ENCODE data around the gene TTLL9.
"Not testable (repeated sequence)": the region's sequence is repeated elsewhere in the genome, so short reads cannot be mapped to it uniquely, and the experiment has no call there.

Gene TTLL9, protein sequence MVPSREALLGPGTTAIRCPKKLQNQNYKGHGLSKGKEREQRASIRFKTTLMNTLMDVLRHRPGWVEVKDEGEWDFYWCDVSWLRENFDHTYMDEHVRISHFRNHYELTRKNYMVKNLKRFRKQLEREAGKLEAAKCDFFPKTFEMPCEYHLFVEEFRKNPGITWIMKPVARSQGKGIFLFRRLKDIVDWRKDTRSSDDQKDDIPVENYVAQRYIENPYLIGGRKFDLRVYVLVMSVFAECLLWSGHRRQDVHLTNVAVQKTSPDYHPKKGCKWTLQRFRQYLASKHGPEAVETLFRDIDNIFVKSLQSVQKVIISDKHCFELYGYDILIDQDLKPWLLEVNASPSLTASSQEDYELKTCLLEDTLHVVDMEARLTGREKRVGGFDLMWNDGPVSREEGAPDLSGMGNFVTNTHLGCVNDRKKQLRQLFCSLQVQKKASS

DNA sequence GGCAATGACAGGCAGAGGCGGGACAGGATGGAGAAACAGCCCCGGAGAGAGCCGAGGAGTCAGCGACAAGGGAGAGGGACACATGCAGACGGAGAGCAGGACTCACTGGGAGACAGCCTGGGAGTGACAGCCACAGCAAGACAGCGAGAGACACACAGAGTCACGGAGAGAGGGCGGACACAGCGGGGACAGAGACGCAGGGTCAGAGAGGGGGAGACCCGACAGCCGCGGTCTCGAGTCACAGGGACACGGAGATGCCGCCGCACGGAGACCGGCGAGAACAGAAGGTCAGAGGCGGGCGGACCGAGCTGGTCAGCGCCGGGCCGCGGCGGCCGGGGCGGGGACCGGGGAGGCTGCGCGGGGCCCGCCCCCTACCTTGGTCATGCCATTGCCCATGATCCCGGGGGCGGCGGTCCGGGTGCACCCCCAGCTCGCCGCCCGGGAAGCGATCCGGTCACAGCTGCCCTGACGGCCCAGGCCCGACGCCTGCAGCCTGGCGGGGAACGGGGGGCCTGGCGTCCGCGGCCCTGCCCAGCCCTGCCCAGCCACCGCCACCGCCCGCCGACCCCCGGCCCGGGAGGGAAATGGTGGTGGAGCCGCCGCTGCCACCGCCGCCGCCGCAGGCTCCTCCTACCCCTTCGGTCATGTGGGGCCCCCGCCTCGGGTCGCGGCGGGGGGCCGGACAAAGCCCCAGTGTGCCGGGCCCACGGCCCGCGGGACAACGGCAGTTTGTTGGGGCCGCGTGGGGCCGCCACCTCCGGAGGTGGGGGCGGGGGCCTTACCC is at the start of gene TTLL9, which contains the start of gene DUSP15:
TSS of gene TTLL9 (plus strand) at position 693 of the 784 bp plus-strand sequence. CDS start 493 bp downstream, outside the sequence.
TSS of gene DUSP15 (minus strand) at position 586 of the 784 bp plus-strand sequence. CDS start at position 396, 190 bp downstream.
- peak; percentile 84 for DNase-seq

DNA sequence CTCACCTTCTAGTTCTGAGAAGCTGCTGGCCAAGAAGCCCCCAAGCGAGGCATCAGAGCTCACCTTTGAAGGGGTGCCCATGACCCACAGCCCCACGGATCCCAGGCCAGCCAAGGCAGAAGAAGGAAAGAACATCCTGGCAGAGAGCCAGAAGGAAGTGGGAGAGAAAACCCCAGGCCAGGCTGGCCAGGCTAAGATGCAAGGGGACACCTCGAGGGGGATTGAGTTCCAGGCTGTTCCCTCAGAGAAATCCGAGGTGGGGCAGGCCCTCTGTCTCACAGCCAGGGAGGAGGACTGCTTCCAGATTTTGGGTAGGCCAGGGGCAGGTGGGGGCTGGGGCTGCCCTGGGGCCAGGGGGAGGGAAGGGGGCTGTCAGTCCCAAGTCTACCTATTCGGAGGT is 49.0 kb upstream of the TTLL9 start:
- DNase-seq = no peak

DNA sequence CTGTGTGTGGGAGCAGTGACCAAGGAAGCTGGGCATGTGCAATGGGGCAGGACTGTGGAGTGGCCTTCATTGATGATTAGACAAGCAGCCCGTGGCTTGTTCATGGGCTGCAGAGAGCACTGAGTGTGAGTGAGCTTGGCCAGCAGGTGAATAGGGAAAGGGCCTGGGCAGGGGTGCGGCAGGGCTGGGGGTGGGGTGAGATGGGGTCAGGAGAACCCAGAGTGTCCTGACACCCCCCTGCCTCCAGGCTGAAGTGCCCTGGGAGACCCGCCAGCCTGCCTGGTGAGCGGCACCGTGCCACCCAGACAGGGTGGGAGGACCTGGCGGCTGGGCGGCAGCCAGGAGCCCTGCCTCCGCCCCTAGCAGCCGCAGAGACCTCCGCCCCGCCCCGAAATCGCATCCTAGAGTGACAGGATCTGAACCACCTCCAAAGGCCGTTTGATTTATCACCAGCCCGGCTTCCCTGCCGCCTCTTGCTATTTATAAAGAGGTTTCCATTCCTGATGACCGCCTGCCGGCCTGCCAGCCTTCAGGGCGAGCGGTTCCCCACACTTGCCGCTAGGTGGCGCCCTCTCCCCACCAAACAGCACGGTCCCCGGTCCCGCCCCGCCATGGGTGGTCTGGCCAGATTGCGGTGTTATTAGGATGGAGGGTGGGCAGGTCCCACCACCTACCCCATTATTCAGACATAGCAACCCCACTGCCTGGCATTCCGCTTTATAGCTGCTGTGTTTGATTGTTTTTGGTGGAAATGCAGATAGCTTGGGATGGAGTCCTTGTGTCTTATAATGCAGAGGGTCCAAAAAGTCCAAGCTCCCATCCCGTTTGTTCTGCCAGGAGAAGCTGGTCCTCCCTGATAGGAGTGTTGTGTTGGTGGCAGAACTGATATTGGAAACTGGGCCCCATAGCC is 47.8 kb upstream of the TTLL9 start:
- peak; percentile 75 for DNase-seq

DNA sequence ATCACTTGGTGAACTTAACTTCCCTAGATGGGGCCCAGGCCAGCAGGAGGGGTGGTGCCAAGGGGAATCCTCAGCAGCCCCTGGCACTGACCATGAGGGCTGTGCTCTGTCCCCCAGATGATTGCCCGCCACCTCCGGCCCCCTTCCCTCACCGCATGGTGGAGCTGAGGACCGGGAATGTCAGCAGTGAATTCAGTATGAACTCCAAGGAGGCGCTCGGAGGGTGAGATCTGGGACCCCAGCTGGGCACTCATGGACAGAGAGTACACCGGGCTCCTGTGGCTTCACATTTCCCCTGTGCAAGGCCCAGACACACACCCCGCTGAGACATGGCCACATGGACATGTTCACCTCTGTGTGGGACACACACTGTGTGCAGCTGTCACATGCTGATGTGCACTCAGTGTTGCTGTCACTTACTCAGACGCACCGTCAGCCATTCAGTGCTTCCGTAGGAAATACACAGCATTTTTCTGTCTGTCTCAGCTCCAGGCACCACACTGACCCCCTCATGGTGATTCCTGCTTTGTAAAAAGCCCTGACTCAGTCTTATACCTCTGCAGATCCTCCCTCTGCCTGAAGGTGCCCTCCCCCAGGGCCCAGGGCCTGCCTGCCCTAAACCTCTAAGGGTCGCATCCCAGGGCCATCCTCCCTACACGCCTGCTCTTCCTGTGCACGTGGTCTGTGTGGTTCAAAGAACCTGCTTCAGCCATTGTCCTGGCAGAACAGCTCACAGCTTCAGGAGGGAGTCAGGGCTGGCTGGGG is 46.9 kb upstream of the TTLL9 start:
- no peak for DNase-seq

DNA sequence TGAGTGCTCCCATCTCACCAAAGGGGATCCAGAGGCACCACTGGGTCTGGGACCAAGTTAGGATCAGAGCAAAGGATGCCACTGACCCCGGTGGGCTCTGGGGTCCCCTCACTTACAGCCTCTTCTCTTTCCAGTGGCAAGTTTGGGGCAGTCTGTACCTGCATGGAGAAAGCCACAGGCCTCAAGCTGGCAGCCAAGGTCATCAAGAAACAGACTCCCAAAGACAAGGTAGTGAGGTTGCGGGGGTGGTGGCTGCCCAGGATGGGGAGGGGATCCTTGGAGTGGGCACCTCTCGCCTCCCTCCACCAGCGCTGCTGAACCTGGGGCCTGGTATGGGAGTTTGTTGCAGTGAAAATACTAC is 46.3 kb upstream of the TTLL9 start:
- DNase-seq = no peak

DNA sequence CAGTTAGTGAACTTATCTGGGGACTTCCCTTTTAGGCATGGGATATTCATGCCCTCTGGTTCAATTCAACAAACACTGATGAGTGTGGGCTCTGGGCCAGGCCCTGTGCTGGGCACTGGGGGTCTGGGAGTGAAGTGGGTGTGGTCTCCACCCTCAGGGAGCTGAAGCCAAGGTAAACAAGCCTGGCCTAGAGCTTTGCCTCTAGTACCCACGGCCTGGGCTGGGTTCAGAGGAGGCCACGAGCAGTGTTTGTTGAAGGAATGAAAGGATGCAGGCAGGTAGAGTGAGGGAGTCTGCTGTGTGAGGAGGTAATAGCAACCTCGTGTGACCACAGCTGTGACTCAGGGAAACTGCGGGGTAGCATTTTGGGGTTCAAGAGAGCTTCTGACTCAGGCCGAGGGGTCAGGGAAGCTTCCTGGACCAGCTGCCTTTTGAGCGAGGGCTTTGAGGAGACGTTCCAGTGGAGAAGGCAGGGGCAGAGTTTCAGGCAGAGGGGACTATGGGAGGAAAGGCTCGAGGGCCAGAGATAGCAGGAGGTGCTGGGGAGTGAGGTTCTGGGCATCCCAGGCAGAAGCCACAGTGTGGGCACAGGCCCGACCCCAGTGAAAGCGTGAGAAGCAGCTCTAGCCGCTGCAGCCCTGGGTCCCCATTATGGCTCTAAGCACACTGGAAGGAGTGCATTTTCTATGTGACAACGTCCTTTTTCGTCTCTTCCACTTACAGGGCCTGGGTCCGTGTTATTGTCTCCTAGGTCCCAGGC is 45.7 kb upstream of the TTLL9 start:
- DNase-seq = no peak

DNA sequence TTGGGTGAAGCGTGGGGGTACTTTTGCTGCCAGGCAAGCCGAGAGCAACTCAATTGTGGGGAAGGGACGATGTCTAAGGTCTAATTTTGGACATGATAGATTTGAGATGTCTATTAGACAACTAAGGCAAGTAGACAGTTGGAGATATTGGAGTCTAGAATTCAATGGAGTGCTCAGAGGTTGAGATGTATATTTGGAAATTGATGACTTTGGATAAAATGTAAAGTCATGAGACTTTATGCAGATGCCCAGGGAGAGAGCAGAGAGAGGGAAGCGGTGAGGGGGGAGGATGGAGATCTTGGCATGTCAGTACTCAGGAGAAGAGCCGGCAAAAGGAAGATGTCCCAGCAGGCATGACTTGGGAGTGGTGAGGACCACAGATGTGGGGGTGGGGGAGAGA is 44.4 kb upstream of the TTLL9 start:
- no peak for DNase-seq

DNA sequence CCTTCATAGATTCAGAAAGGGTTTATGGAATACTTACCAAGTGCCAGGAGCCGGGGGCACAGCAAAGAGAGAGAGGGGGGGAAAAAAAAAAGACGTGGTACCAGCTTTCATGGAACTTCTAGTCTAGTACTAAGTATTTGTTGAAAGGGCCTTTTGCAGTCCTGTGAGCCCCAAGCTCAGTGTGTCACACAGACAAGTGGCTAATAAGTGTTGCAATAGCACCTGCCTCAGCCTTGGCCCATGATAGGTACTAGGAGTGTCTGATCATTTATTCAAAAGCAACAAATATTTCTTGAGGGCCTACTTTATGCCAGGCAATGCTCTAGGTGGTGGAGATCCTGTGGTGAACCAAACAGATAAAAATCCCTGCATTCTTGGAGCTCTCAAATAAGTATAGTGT is 43.4 kb upstream of the TTLL9 start:
- no peak for DNase-seq

DNA sequence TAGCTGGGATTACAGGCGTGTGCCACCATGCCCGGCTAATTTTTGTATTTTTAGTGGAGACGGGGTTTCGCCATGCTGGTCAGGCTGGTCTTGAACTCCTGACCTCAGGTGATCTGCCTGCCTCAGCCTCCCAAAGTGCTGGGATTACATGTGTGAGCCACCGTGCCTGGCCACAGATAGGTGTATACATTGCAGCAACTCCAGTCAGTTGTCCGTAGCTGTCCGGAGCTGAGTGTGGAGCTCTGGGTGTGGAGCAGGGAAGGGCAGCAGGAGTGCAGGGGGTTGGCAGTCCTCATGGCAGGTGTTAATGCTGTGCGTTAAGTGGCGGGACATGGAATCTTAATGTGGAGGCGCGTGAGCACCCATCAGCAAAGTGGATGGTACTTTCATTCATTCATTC is 42.4 kb upstream of the TTLL9 start:
- not testable (repeated sequence) for DNase-seq

DNA sequence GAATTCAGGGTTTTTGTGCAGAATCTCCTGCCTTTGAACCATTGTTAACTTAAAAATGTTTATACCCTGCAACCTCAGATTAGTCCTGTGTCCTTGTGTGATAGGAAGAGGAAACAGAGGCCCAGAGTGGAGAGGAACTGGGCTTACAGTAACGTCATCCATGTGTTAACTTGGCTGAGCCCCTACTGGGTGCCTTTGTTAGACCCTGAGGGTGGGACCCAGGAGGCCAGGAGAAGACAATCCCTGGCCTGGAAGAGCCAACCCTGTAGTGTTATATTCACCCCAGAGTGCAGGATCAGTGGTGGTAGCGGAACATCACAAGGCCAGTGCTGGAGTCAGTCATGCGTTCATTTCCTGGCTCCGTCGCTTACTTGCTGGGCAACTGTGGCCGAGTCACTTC is 40.7 kb upstream of the TTLL9 start:
- no peak for DNase-seq

DNA sequence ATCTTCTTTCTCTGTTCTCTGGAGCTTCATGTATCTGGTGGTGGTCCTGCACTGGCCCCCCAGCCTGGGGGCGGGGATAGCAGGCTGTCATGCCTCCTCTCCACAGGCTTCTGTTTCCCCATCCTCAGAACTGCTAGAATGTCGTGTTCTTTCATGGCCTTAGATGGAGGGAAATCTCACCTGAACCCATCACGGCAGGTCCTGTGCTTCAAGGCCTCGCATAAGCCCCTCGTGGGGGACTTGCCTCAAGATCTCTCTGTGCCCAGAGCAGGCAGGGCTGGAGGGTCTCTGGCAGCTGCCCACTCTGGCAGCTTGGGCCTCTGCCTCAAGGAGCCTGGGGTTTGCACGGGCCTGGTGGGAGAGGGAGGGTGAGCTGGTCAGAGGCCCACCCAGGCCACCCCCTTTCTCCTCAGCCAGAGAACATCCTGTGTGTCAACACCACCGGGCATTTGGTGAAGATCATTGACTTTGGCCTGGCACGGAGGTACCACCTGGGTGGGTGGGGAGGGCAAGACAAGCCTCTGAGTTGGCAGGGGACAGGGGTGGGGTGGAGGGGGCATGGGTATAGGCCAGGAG is 39.9 kb upstream of the TTLL9 start:
- DNase-seq = no peak

DNA sequence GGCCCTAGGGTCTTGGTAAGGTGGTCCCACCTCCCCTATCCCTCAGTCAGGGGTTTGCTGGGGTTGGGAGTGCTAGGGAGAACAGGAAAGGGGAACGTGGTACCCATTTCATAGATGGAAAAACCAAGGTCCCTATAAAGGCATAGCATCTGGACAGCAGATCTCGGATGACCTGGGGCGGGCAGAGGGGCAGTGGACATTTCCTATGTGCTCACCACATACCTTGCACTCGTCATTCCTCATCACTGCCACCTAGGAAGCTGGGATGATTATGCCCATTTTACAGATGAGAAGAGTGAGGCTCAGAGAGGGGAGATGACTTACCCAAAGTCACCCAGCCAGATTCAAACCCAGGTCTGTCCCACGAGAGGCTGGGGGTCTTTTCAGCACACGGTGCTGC is 39.2 kb upstream of the TTLL9 start:
- DNase-seq = no peak

DNA sequence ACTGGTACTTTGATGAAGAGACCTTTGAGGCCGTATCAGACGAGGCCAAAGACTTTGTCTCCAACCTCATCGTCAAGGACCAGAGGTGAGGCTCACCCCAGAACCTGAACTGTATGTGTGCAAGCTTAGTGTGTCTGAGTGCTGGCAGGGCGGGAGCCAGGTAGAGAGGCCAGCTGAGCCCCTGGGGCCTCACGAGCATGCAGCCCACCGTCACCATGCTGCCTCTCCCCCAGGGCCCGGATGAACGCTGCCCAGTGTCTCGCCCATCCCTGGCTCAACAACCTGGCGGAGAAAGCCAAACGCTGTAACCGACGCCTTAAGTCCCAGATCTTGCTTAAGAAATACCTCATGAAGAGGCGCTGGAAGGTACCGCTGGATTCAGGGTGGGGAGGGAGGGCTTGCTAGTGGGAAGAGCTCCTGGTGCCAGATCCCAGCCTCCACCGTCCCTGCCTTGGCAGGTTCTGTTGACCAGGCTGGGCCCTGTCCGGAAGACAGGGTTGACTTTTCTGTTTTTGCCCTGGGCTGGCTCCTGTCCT is 38.6 kb upstream of the TTLL9 start:
- no peak for DNase-seq

DNA sequence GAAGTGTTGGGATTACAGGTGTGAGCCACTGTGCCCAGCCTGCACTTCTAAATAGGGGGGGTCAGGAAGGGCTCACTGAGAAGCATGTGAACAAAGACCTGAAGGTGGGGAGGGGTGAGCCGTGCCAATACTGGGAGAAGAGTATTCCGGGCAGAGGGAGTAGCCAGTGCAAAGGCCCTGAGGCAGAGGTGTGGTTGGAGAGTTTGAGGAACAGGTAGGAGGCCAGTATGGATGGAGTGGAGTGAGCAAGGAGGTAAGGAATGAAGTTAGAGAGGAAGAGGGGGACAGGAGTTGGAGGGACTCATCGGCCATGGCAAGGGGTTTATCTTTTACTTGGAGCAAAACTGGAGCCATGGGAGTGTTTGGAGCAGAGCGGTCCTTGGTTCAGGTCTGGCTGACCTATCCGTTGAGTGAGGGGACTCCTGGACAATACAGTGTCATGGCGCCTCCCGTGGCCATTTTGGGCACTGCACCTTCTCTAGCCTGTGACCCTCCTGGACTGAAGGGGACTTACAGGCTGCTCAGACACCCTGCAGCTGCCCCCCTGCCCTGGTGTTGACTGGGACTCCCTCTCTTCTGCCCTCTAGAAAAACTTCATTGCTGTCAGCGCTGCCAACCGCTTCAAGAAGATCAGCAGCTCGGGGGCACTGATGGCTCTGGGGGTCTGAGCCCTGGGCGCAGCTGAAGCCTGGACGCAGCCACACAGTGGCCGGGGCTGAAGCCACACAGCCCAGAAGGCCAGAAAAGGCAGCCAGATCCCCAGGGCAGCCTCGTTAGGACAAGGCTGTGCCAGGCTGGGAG is 37.1 kb upstream of the TTLL9 start:
- DNase-seq = no peak

DNA sequence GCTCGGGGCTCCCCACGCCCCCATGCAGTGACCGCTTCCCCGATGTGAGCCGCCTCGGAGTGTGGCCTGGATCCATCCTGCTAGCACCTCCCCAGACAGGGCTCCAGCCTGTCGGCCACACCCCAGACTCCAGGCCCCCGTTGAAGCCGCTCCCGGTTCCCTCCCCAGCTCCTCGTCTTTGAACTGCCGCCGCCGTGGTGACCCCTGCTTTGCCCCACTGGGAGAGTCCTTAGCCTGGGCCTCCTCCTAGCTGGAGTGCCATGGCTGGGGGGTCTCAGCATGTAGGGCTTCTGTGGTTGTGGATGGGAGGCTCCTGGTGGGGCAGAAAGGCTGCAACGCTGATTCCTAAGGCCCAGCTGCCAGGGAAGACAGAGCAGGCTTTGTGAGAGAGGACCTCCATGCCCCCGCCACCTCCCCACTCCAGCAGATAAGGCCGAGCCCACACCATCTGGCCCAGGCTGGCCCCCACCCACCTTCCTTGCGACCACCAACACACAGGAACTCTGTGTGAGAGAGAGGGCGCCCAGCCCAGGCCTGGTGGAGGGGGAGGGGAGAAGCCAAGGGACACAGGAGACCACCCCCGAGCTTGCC is 36.4 kb upstream of the TTLL9 start:
- no peak for DNase-seq

DNA sequence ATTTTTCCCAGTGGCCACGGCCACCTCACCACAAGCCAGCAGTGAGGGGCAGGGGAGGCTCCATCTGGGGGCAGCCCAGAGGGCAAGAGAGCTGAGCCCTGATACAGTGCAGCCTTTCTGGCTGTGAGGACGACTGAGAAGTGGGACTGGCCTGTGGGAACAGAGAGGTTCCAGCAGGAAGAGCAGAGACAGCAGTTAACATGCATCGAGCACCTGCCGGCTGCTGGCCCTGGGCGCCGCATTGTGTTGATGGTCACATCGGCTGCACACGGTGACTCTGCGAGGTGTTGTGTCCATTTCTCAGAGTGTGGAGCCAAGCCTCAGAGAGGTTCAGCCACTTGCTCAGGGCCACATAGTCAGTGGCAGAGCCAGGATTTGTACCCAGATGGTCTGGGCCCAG is 34.9 kb upstream of the TTLL9 start:
- no peak for DNase-seq

DNA sequence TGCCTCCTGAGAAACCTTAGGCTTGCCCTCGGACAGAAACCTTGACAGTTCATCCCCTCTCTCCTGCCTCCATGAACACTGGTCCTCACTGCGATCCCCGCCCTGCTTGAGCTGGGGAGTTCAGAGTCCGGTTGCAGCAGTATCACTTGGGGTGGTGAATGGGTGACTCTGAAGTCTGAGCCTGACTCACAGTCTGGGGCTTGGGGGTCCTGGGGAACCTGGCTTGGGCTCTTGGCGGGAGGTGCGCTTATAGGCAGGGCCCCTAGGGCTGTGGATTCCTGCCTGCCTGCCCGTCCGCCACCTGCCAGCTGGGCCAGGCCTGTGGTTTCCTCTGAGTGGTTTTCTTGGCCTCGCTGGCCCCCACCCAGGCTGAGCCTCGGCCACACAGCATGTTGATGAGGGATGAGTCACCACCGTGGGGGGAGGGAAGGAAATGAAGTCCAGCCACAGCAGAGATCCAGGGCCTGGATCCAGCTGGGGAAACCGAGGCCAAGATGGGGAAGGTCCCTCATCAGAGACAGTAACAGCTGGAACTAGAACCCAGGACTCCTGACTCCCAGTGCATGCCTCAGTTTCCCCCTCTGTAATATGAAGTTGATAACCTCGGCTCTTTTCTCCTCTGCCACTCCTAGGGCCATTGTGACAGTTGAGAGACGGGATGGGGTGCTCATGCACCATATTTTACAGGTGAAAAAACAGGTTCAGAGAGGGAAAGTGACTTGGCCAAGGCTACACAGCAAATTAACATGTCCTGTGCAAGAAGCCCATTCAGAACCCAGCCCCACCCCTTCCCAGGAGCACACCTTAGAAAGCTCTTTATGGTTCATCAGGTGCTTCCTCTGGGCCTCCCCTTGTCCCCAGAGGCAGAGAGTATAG is 34.2 kb upstream of the TTLL9 start:
- DNase-seq = peak; percentile 43

DNA sequence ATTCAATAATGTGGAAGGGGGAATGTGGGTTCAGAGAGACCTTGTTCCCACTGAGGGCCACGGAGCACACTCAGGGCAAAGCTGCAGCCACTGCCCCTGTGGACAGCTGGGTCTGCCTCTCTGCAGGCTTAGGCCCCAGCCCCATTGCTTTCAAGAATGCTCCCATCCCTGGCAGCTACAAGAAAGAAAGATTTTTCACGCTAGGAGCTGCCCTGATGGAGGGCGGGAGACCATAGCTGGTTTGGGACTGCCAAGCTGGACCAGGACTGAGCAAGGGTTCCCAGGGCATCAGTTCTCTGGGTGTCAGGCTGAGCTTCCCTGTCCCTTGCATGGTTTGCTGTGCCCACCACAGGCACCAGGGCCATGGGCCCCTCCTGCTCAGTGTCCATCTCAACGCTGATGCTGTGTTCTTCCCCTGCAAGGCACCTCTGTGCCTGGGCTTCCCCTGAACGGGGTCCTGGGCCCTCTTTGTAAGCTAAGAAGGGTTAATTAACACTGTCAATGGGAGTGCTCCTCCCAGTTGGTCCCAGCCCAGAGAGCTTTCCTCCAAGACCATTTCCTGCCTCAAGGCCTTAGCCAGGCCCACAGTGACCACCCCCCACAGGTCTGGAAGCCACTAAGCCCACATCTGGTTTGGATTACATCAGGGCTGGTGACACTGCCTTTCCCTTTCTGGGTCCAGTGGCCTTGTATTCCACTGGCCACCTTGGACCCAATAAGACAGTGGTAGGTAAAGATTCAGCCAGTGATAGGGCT is 33.4 kb upstream of the TTLL9 start:
- no peak for DNase-seq

Data from midbrain (tissue), 1 donor.